Natural killer cell treated with Interleukin-12 subunit alpha and Interleukin-12 subunit beta and Interleukin-15 and Interleukin-18, amount 100 ng/mL, for 72 hours (primary cell): ENCODE data around the gene USP37. TPM values are rescaled to one million over a fixed set of nuclear protein-coding genes. Genes with fewer than 3 reads are reported as not detected.

Experiments used
- ATAC-seq, 2 donors: fragments of 150-1000 bp; cut with Tn5 transposase in 1 of 2; sonication (Bioruptor Pico), chemical (Tn5 transposase) in 1 of 2; 2 replicates each; pipeline ENCODE4 v1.10.0; 2021
- DNase-seq: peaks from one replicate; pipeline ENCODE4 v3.0.0; 2022; ENCODE audit warnings: low spot score
- H3K27ac Mint-ChIP-seq, 2 donors: 1 replicate in 1 of 2; 2 replicates in 1 of 2; pipeline ENCODE4 v1.8.0; 2022; ENCODE audit warnings: mixed read lengths in 2 of 2, mild to moderate bottlenecking in 1 of 2, moderate library complexity in 1 of 2
- H3K27me3 Mint-ChIP-seq, 2 donors: 1 replicate in 1 of 2; 2 replicates in 1 of 2; pipeline ENCODE4 v1.8.0; 2022; ENCODE audit warnings: mixed read lengths in 2 of 2
- H3K36me3 Mint-ChIP-seq: one replicate; pipeline ENCODE4 v1.8.0; 2022; ENCODE audit warnings: mixed read lengths
- H3K4me1 Mint-ChIP-seq, 2 donors: 1 replicate in 1 of 2; 2 replicates in 1 of 2; pipeline ENCODE4 v1.8.0; 2022; ENCODE audit warnings: low read depth in 2 of 2, mixed read lengths in 2 of 2, mild to moderate bottlenecking in 1 of 2
- H3K4me3 Mint-ChIP-seq: one replicate; pipeline ENCODE4 v1.8.0; 2022; ENCODE audit warnings: mixed read lengths
- H3K9me3 Mint-ChIP-seq: 2 replicates; pipeline ENCODE4 v1.8.0; 2022; ENCODE audit warnings: mixed read lengths
- total RNA-seq, 2 donors: library from RNA; stranded (reverse); gene quantifications; one replicate each; pipeline ENCODE4 v1.2.3, GENCODE V29; 2022

USP37 gene
- total RNA-seq, 2 donors from 2014 or later = 34.0 to 63.8 TPM

DNA sequence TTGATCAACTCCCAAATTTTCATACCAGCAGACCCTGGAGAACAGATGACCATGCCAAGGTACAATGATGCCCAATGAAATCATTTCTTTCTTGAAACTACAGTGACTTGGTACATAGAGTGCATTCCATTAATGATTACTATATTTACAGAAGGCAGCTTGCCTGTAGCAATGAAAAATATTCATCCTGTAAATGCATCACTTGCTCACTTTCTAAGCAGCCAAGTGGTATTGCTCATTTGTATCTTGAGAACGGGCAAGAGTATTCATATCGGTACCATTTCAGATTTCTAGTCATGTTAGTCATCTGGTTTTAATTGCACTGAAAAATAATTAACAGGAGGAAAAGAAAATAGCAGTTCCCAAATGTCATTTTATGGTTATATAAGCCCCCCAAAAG is 89.6 kb downstream of the USP37 start:
- H3K9me3 Mint-ChIP-seq = no peaks in the 10 kb centered on the region
- no peaks in the 10 kb centered on the region for H3K27me3 Mint-ChIP-seq
- no peak for ATAC-seq
- peaks cover 3 to 8% of the 10 kb centered on the region in 2 donors for H3K4me1 Mint-ChIP-seq
- no peak for DNase-seq
- peaks cover 18% of the 10 kb centered on the region for H3K36me3 Mint-ChIP-seq
- no peak overlapping the region for H3K4me3 Mint-ChIP-seq
- no peak overlapping the region for H3K27ac Mint-ChIP-seq

DNA sequence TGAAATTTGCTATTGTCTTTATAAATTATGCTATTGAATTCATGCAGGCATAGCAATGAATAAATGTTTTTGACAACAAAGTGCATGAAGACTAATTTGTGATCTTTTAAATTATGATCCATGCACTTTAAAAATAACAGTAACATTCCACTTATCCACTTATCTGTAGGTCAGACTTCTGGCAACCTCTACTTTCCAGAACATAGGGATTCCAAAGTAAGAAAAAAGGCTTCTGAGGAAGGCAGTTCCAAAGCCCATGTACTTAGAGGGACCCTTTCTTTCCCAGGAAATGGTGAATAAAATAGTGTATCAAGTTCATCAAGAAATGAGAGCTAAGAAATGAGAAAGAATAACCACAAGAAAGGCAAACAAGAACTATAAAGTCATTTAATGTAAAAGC is 90.9 kb downstream of the USP37 start:
- H3K27ac Mint-ChIP-seq = no peak overlapping the region
- peaks cover 25% of the 10 kb centered on the region for H3K36me3 Mint-ChIP-seq
- DNase-seq = no peak

GRCh38 chr2:218476676-218477075 is 91.5 kb downstream of the USP37 start:
- H3K27me3 Mint-ChIP-seq = no peaks in the 10 kb centered on the region
- H3K9me3 Mint-ChIP-seq = no peaks in the 10 kb centered on the region
- ATAC-seq (no peak), DNase-seq (no peak)
- H3K27ac Mint-ChIP-seq = no peak overlapping the region
- peaks cover 7 to 13% of the 10 kb centered on the region in 2 donors for H3K4me1 Mint-ChIP-seq
- H3K36me3 Mint-ChIP-seq = peaks cover 29% of the 10 kb centered on the region
- no peak overlapping the region for H3K4me3 Mint-ChIP-seq

More for the DNA sequence above, 90.9 kb downstream of the USP37 start:
- Mint-ChIP-seq H3K4me1 (peaks cover 3 to 8% of the 10 kb centered on the region in 2 donors), H3K27me3 (no peaks in the 10 kb centered on the region), H3K4me3 (no peak overlapping the region), H3K9me3 (no peaks in the 10 kb centered on the region)
- ATAC-seq = no peak

GRCh38 chr2:218474527-218474926 is 93.6 kb downstream of the USP37 start:
- no peak for ATAC-seq
- Mint-ChIP-seq H3K4me3 (no peak overlapping the region), H3K27ac (no peak overlapping the region), H3K27me3 (no peaks in the 10 kb centered on the region), H3K36me3 (peaks cover 27% of the 10 kb centered on the region), H3K9me3 (no peaks in the 10 kb centered on the region), H3K4me1 (peaks cover 20 to 27% of the 10 kb centered on the region in 2 donors)
- DNase-seq = no peak

- H3K27me3 Mint-ChIP-seq = no peaks in the 10 kb centered on the region
- DNase-seq (no peak), ATAC-seq (no peak)
- peaks cover 20 to 22% of the 10 kb centered on the region in 2 donors for H3K4me1 Mint-ChIP-seq
- H3K36me3 Mint-ChIP-seq = peaks cover 22% of the 10 kb centered on the region
- no peak overlapping the region for H3K27ac Mint-ChIP-seq
- no peak overlapping the region for H3K4me3 Mint-ChIP-seq
- H3K9me3 Mint-ChIP-seq = no peaks in the 10 kb centered on the region
Measured at GRCh38 chr2:218472988-218473387, 95.2 kb downstream of the USP37 start.

DNA sequence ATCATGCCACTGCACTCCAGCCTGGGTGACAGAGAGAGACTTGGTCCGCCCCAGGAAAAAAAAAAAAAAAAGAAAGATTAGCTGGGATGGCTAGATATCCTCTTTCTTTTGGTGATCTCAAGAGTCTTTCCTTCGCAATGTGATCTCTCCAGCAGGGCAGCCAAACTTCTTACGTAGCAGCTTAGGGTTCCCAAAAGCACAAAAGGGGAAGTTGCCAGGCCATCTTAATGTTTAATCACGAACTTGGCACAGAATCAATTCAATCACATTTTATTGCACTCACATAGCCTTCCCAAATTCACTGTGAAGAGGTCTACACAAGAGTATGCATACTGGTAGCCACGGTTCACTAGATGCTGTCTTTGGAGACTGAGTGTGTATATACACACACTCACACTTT is 96.2 kb downstream of the USP37 start:
- DNase-seq (no peak), ATAC-seq (no peak)
- H3K27me3 Mint-ChIP-seq = no peaks in the 10 kb centered on the region
- H3K4me1 Mint-ChIP-seq = peaks cover 20 to 22% of the 10 kb centered on the region in 2 donors
- peaks cover 22% of the 10 kb centered on the region for H3K36me3 Mint-ChIP-seq
- H3K9me3 Mint-ChIP-seq = no peaks in the 10 kb centered on the region
- H3K4me3 Mint-ChIP-seq = peak overlapping the region; percentile 39
- peak overlapping the region; percentile 24 to 66 for H3K27ac Mint-ChIP-seq

GRCh38 chr2:218471036-218471435 is 97.1 kb downstream of the USP37 start:
- no peak for DNase-seq
- H3K4me1 Mint-ChIP-seq = peaks cover 20 to 22% of the 10 kb centered on the region in 2 donors
- peak in 1 of 2 donors; percentile 53 for ATAC-seq
- H3K9me3 Mint-ChIP-seq = no peaks in the 10 kb centered on the region
- peak overlapping the region; percentile 6 for H3K4me3 Mint-ChIP-seq
- H3K27me3 Mint-ChIP-seq = no peaks in the 10 kb centered on the region
- peaks cover 22% of the 10 kb centered on the region for H3K36me3 Mint-ChIP-seq
- peak overlapping the region; percentile 24 to 66 for H3K27ac Mint-ChIP-seq

GRCh38 chr2:218470448-218470847 is 97.7 kb downstream of the USP37 start:
- ATAC-seq = no peak
- peaks cover 22% of the 10 kb centered on the region for H3K36me3 Mint-ChIP-seq
- H3K27me3 Mint-ChIP-seq = no peaks in the 10 kb centered on the region
- H3K4me1 Mint-ChIP-seq = peaks cover 20 to 22% of the 10 kb centered on the region in 2 donors
- H3K27ac Mint-ChIP-seq = peak overlapping the region; percentile 24 to 66
- no peak for DNase-seq
- no peak overlapping the region for H3K4me3 Mint-ChIP-seq
- H3K9me3 Mint-ChIP-seq = no peaks in the 10 kb centered on the region

GRCh38 chr2:218465987-218466633 is 102.0 kb downstream of the USP37 start:
- Mint-ChIP-seq H3K4me1 (peaks cover 8% of the 10 kb centered on the region in 2 donors), H3K27ac (no peak overlapping the region), H3K9me3 (no peaks in the 10 kb centered on the region), H3K4me3 (no peak overlapping the region), H3K27me3 (no peaks in the 10 kb centered on the region), H3K36me3 (peaks cover 6% of the 10 kb centered on the region)
- no peak for DNase-seq
- ATAC-seq = no peak

DNA sequence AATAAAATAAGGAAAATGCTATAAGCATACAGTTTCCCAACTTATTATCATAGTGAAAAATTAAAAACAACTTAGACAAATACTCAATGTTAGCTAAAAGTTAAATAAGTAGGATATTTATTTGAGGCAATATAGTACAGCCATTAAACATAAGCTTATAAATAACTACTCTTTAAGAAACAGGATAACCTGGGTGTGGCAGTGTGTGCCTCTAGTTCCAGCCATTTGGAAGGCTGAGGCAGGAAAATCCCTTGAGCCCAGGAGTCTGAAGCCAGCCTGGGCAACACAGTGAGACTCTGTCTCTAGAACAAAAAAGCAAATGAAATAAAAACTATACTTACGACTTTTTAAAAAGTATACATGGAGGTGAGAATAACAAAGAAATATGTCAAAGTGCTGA is 109.6 kb downstream of the USP37 start:
- no peak for DNase-seq
- Mint-ChIP-seq H3K27me3 (no peaks in the 10 kb centered on the region), H3K4me1 (no peaks in the 10 kb centered on the region), H3K4me3 (no peak overlapping the region), H3K36me3 (peaks cover 22% of the 10 kb centered on the region), H3K27ac (no peak overlapping the region), H3K9me3 (peaks cover 5% of the 10 kb centered on the region)
- ATAC-seq = no peak

GRCh38 chr2:218456849-218457248 is 111.3 kb downstream of the USP37 start:
- Mint-ChIP-seq H3K4me1 (no peaks in the 10 kb centered on the region), H3K27me3 (no peaks in the 10 kb centered on the region), H3K36me3 (peaks cover 29% of the 10 kb centered on the region), H3K9me3 (peaks cover 5% of the 10 kb centered on the region), H3K4me3 (no peak overlapping the region), H3K27ac (no peak overlapping the region)
- no peak for ATAC-seq
- no peak for DNase-seq

GRCh38 chr2:218452079-218452478 is 116.1 kb downstream of the USP37 start:
- H3K27me3 Mint-ChIP-seq = no peaks in the 10 kb centered on the region
- peaks cover 0 to 3% of the 10 kb centered on the region in 2 donors for H3K4me1 Mint-ChIP-seq
- H3K4me3 Mint-ChIP-seq = no peak overlapping the region
- H3K9me3 Mint-ChIP-seq = peaks cover 5% of the 10 kb centered on the region
- DNase-seq = no peak
- ATAC-seq = no peak
- H3K36me3 Mint-ChIP-seq = peaks cover 38% of the 10 kb centered on the region
- no peak overlapping the region for H3K27ac Mint-ChIP-seq

GRCh38 chr2:218448934-218449333 is 119.2 kb downstream of the USP37 start:
- Mint-ChIP-seq H3K9me3 (no peaks in the 10 kb centered on the region), H3K27me3 (no peaks in the 10 kb centered on the region), H3K36me3 (peaks cover 20% of the 10 kb centered on the region), H3K4me1 (peaks cover 0 to 3% of the 10 kb centered on the region in 2 donors), H3K27ac (no peak overlapping the region), H3K4me3 (no peak overlapping the region)
- DNase-seq (no peak), ATAC-seq (no peak)

GRCh38 chr2:218447072-218447471 is 121.1 kb downstream of the USP37 start:
- no peak for DNase-seq
- Mint-ChIP-seq H3K36me3 (peaks cover 9% of the 10 kb centered on the region), H3K4me1 (peaks cover 0 to 3% of the 10 kb centered on the region in 2 donors)

GRCh38 chr2:218446547-218446946 is 121.6 kb downstream of the USP37 start:
- H3K27ac Mint-ChIP-seq = no peak overlapping the region
- H3K4me3 Mint-ChIP-seq = no peak overlapping the region
- ATAC-seq (no peak), DNase-seq (no peak)
- peaks cover 0 to 3% of the 10 kb centered on the region in 2 donors for H3K4me1 Mint-ChIP-seq
- H3K27me3 Mint-ChIP-seq = no peaks in the 10 kb centered on the region
- no peaks in the 10 kb centered on the region for H3K9me3 Mint-ChIP-seq
- peaks cover 9% of the 10 kb centered on the region for H3K36me3 Mint-ChIP-seq

More at GRCh38 chr2:218447072-218447471, 121.1 kb downstream of the USP37 start:
- H3K27ac Mint-ChIP-seq = no peak overlapping the region
- ATAC-seq = no peak
- no peak overlapping the region for H3K4me3 Mint-ChIP-seq
- H3K9me3 Mint-ChIP-seq = no peaks in the 10 kb centered on the region
- no peaks in the 10 kb centered on the region for H3K27me3 Mint-ChIP-seq
